NB4 (cell line): ENCODE results near the gene MDGA2.
"Not testable (repeated sequence)": the region's sequence is repeated elsewhere in the genome, so short reads cannot be mapped to it uniquely, and the experiment has no call there.

Experiments
- DNase-seq: peaks from one replicate; pipeline ENCODE4 v3.0.0; 2010; ENCODE audit warnings: low read depth
- H3K4me3 ChIP-seq: one replicate; pipeline ENCODE4 v1.5.1; 2011; ENCODE audit warnings: mild to moderate bottlenecking, low read depth, low read length, moderate library complexity
- MYC ChIP-seq: IDR thresholded peaks from 2 replicates; pipeline ENCODE4 v1.6.1; 2011; ENCODE audit warnings: low read depth, low read length
- POLR2A ChIP-seq: IDR thresholded peaks from 2 replicates; pipeline ENCODE4 v1.6.1; 2011; ENCODE audit warnings: mild to moderate bottlenecking; ENCODE audit not compliant: insufficient read length; ENCODE audit errors: extremely low read depth
- TF ChIP-seq, protein P1 (sequence below): IDR thresholded peaks from one replicate; pipeline ENCODE4 v1.5.1; 2012; ENCODE audit warnings: low read depth, low read length
- TF ChIP-seq, protein P2 (sequence below): IDR thresholded peaks from 2 replicates; pipeline ENCODE4 v1.6.1; 2011; ENCODE audit warnings: low read depth, low read length

Gene MDGA2

DNA sequence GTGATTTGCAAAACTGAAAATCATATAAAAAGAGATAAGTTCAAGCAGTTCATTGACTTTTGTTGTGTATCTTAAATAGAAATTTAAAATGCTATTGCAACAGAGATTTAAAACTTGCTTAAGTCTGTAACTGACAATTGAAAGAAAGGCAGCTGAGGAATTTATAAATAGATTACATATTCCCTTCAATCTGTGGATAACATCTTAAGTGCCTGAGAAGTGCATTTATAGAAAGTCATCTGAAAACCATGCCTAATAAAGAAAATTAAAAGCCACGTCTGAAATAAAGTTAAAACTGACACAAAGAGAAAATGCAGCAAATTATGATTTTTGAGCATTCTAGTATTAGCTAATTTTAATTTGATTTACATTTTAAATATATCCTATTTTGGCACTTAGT, 479.8 kb downstream of the MDGA2 start:
- H3K4me3 ChIP-seq = no peak overlapping the region
- TF ChIP-seq POLR2A (no peak), MYC (no peak)
- no peak for DNase-seq

DNA sequence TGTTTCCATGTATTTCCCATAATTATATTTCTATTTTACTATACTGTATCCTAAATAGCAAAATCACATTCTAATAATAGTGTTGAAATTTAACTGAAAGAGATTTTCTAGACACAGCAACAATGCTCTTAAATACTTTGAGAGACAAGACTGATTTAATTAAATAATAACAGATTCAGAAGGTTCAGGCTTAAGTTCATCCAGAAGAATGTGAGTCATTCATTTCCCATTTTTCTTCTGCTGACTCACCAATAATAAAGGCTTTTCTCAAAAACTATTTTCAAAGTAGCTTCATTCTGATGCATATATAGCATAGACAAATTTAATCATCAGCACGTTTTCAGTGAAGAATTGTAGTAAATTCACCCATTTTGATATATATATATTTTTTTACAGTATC, 481.4 kb downstream of the MDGA2 start:
- TF ChIP-seq, protein P1, sequence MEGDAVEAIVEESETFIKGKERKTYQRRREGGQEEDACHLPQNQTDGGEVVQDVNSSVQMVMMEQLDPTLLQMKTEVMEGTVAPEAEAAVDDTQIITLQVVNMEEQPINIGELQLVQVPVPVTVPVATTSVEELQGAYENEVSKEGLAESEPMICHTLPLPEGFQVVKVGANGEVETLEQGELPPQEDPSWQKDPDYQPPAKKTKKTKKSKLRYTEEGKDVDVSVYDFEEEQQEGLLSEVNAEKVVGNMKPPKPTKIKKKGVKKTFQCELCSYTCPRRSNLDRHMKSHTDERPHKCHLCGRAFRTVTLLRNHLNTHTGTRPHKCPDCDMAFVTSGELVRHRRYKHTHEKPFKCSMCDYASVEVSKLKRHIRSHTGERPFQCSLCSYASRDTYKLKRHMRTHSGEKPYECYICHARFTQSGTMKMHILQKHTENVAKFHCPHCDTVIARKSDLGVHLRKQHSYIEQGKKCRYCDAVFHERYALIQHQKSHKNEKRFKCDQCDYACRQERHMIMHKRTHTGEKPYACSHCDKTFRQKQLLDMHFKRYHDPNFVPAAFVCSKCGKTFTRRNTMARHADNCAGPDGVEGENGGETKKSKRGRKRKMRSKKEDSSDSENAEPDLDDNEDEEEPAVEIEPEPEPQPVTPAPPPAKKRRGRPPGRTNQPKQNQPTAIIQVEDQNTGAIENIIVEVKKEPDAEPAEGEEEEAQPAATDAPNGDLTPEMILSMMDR = no peak
- TF ChIP-seq MYC (no peak), POLR2A (no peak)
- TF ChIP-seq, protein P2, sequence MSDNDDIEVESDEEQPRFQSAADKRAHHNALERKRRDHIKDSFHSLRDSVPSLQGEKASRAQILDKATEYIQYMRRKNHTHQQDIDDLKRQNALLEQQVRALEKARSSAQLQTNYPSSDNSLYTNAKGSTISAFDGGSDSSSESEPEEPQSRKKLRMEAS = no peak
- no peak for DNase-seq
- H3K4me3 ChIP-seq = no peak overlapping the region

DNA sequence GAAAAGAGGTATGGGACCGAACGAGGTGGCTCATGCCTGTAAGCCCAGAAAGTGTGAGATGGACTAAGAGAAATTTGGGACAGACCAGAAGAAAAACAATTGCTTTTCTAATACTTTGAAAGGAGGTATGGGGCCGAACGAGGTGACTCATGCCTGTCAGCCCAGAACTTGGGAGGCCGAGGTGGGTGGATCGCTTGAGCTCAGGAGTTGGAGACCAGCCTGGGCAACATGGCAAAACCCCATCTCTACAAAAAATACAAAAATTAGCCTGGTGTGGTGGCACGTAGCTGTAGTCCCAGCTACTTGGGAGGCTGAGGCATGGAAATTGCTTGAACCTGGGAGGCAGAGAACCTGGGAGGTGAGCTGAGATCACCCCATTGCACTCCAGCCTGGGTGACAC, 483.2 kb downstream of the MDGA2 start:
- not testable (repeated sequence) for H3K4me3 ChIP-seq, DNase-seq

DNA sequence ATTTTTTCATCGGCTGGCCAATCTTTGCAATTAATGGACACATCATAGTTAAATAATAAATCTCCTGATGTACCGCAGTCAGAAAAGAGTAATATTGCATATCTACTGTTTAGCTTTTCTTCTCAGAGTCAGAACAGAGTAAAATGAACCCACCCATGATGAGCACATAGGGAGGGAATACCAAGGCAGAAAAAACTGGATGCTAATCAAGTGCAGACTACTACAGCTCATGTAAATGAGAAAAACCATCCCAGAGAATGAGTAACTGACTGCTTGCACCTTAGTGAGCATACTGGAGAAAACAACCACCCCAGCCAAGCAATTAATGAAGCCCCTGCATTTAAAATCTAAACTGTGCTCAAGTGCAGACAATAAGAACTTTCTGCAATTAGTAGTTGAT, 483.7 kb downstream of the MDGA2 start:
- DNase-seq = no peak
- TF ChIP-seq, protein P1 = no peak
- no peak for TF ChIP-seq MYC
- no peak overlapping the region for H3K4me3 ChIP-seq

DNA sequence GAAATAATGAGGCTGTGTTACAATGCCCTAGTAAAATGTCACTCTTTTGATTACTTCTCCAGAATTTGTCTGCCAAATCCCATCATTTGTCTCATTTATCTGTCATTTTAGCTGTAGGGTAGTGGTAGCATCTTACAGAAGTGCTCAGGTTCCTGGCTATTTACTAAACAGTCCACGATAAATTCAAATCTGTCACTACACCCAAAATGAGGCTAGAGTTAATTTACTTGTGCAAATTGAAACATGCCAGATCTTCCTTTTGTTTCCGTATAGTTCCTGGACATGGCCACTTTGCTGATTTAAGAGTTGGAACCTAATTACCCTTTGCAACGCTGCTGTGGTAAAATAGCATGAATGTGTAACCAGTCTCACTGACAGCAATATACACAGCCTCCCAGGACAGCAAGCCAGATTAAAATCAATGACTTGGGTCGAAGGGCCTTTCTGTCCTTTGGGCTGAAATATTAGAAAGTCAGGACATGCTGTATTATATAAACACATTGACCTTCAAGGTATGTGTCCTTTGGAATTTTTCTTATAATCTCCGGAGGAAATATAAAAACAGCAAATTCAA, 485.4 kb downstream of the MDGA2 start:
- DNase-seq = no peak
- TF ChIP-seq POLR2A (no peak), MYC (no peak)
- TF ChIP-seq, protein P1 = no peak
- TF ChIP-seq, protein P2 = no peak
- H3K4me3 ChIP-seq = no peak overlapping the region

DNA sequence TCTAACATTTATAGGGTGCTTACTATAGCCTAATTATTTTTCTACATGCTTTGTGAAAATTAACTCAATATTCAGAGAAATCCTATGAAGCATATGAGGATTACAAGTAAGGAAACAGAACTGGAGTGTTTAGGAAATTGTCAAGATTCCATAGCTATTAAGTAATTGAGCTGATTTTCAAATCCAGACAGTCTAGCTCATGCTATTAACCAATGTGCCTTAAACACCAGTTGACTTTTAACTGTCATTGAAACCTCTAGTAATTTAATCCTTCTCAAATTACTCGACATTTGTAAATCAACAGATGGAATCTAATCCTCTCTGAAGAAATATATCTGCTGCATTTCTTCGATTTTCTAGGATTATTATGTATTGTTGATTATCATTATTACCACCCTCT, 488.9 kb downstream of the MDGA2 start:
- DNase-seq = no peak
- H3K4me3 ChIP-seq = no peak overlapping the region
- TF ChIP-seq MYC = no peak
- no peak for TF ChIP-seq POLR2A
- TF ChIP-seq, protein P2 = no peak
- TF ChIP-seq, protein P1 = no peak

DNA sequence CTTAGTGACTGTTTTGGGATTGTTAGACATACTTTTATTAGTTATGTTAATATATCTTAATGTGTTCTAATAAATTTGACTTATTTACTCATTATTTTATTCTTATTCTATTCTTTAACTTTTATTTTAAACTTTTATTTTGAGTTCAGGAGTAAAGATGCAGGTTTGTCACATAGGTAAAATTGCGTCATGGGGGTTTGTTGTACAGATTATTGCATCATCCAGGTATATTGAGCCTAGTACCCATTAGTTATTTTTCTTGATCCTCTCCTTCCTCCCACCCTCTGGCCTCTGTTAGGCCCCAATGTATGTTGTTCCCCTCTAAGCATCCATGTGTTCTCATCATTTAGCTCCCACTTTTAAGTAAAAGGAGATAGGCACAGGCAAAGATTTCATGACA, 495.5 kb downstream of the MDGA2 start:
- TF ChIP-seq, protein P2 = no peak
- TF ChIP-seq, protein P1 = no peak
- TF ChIP-seq MYC (no peak), POLR2A (no peak)
- no peak overlapping the region for H3K4me3 ChIP-seq
- DNase-seq = no peak

DNA sequence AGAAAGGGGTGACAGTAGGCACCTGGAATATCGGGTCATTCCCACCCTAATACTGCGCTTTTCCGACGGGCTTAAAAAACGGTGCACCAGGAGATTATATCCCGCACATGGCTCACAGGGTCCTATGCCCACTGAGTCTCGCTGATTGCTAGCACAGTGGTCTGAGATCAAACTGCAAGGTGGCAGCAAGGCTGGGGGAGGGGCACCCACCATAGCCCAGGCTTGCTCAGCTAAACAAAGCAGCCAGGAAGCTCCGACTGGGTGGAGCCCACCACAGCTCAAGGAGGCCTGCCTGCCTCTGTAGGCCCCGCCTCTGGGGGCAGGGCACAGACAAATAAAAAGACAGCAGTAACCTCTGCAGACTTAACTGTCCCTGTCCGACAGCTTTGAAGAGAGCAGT, 503.5 kb downstream of the MDGA2 start:
- DNase-seq, H3K4me3 ChIP-seq: not testable (repeated sequence)
